Measurements from ENCODE around the gene ATP2A1. TPM values are rescaled to one million over a fixed set of nuclear protein-coding genes. Genes with fewer than 3 reads are reported as not detected.

Gene ATP2A1
- total RNA-seq, 1 experiment from 2014 or later = 2.9 TPM

- CTCF ChIA-PET = no interaction called here
- DNase-seq (ENCODE audit: low read depth, low spot score) (no peak), ATAC-seq (no peak)
- BruUV-seq (replicated peaks) = no TSS peak
- H3K36me3 ChIP-seq (ENCODE audit: control insufficient read depth, insufficient read depth, low read length) = no peaks in the 10 kb centered on the region
- H3K4me1 ChIP-seq (ENCODE audit: control insufficient read depth, insufficient read depth, low read length) = peaks cover 6% of the 10 kb centered on the region
- POLR2A ChIA-PET = no interaction called here
- no peak overlapping the region for H3K27ac ChIP-seq (ENCODE audit: low read length)
- no peaks in the 10 kb centered on the region for H3K27me3 ChIP-seq (ENCODE audit: control insufficient read depth, insufficient read depth, low read length)
- H3K9me3 ChIP-seq (ENCODE audit: control insufficient read depth, insufficient read depth, low read depth, low read length) = no peaks in the 10 kb centered on the region
- in situ Hi-C loops (cut with HindIII; ENCODE audit: low pct_unique_long_range_greater_than_20kb, low sequenced_read_pairs) = no loop called here
- no peak for TF ChIP-seq SIN3A (IDR thresholded peaks at IDR 0.05; ENCODE audit: borderline replicate concordance, insufficient read depth, low read depth, low read length)
- no peak for TF ChIP-seq TCF7L2 (IDR thresholded peaks at IDR 0.05; ENCODE audit: low read depth, low read length)
- TF ChIP-seq, protein P1, sequence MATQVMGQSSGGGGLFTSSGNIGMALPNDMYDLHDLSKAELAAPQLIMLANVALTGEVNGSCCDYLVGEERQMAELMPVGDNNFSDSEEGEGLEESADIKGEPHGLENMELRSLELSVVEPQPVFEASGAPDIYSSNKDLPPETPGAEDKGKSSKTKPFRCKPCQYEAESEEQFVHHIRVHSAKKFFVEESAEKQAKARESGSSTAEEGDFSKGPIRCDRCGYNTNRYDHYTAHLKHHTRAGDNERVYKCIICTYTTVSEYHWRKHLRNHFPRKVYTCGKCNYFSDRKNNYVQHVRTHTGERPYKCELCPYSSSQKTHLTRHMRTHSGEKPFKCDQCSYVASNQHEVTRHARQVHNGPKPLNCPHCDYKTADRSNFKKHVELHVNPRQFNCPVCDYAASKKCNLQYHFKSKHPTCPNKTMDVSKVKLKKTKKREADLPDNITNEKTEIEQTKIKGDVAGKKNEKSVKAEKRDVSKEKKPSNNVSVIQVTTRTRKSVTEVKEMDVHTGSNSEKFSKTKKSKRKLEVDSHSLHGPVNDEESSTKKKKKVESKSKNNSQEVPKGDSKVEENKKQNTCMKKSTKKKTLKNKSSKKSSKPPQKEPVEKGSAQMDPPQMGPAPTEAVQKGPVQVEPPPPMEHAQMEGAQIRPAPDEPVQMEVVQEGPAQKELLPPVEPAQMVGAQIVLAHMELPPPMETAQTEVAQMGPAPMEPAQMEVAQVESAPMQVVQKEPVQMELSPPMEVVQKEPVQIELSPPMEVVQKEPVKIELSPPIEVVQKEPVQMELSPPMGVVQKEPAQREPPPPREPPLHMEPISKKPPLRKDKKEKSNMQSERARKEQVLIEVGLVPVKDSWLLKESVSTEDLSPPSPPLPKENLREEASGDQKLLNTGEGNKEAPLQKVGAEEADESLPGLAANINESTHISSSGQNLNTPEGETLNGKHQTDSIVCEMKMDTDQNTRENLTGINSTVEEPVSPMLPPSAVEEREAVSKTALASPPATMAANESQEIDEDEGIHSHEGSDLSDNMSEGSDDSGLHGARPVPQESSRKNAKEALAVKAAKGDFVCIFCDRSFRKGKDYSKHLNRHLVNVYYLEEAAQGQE (IDR thresholded peaks at IDR 0.05; ENCODE audit: insufficient read depth in 1 of 2, low read depth in 2 of 2, low read length in 1 of 2) = no peak
- TF ChIP-seq, protein P2, sequence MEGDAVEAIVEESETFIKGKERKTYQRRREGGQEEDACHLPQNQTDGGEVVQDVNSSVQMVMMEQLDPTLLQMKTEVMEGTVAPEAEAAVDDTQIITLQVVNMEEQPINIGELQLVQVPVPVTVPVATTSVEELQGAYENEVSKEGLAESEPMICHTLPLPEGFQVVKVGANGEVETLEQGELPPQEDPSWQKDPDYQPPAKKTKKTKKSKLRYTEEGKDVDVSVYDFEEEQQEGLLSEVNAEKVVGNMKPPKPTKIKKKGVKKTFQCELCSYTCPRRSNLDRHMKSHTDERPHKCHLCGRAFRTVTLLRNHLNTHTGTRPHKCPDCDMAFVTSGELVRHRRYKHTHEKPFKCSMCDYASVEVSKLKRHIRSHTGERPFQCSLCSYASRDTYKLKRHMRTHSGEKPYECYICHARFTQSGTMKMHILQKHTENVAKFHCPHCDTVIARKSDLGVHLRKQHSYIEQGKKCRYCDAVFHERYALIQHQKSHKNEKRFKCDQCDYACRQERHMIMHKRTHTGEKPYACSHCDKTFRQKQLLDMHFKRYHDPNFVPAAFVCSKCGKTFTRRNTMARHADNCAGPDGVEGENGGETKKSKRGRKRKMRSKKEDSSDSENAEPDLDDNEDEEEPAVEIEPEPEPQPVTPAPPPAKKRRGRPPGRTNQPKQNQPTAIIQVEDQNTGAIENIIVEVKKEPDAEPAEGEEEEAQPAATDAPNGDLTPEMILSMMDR (IDR thresholded peaks at IDR 0.05) = no peak
- TF ChIP-seq POLR2AphosphoS5 (IDR thresholded peaks at IDR 0.05; ENCODE audit: low read depth, low read length) = no peak
- intact Hi-C loops (cut with micrococcal nuclease; ENCODE audit: unreplicated experiment) = no loop called here
- H3K4me3 ChIP-seq (ENCODE audit: low read depth in 2 of 2, low read length in 2 of 2) = no peak overlapping the region
Observed at GRCh38 chr16:28923231-28923587, 44.9 kb downstream of the ATP2A1 start.

DNA sequence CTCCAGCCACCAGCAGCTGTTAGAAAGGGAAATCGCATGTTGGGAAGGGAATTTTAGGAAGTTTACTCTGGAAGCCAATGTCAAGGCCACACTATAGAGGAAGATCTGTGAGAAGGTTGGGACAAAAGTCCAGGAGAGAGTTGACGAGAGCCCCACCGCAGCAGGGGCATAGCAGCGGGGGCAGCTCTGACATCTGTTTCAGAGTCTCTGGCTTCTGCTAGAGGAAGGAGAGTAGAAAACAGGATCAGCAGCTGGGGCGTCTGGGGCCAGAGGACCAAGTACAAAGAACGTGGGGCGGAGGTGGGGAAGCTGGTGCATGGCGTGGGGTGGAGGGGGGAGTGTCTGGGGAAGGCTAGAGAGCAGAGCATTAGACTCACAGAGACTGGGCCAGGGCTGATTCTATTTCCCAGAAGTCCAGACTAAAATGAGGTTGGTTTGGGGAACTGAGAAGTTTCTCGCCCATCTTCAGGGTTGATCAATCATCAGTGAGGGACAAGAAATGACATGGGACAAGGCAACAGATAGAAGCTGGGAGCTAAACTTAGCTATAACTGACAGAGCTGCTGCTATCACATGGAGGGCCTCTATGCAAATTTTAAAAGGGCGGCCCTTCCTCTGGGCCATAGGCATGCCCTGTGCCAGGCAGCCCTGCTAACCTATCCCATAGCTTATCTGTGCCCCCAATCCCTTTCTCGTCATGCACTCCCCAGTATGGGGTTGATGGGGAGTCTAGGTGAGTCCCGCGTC lies 45.5 kb downstream of the ATP2A1 start:
- H3K36me3 ChIP-seq (ENCODE audit: control insufficient read depth, insufficient read depth, low read length) = no peaks in the 10 kb centered on the region
- H3K27me3 ChIP-seq (ENCODE audit: control insufficient read depth, insufficient read depth, low read length) = no peaks in the 10 kb centered on the region
- peak overlapping the region; percentile 52 for H3K27ac ChIP-seq (ENCODE audit: low read length)
- no peak for DNase-seq (ENCODE audit: low read depth, low spot score)
- in situ Hi-C loops (cut with HindIII; ENCODE audit: low pct_unique_long_range_greater_than_20kb, low sequenced_read_pairs) (no loop called here), intact Hi-C loops (cut with micrococcal nuclease; ENCODE audit: unreplicated experiment) (no loop called here)
- TF ChIP-seq SIN3A (IDR thresholded peaks at IDR 0.05; ENCODE audit: borderline replicate concordance, insufficient read depth, low read depth, low read length) = no peak
- TF ChIP-seq, protein P1 (IDR thresholded peaks at IDR 0.05; ENCODE audit: insufficient read depth in 1 of 2, low read depth in 2 of 2, low read length in 1 of 2) = no peak
- no peak for TF ChIP-seq TCF7L2 (IDR thresholded peaks at IDR 0.05; ENCODE audit: low read depth, low read length)
- TF ChIP-seq, protein P2 (IDR thresholded peaks at IDR 0.05) = no peak
- TF ChIP-seq POLR2AphosphoS5 (IDR thresholded peaks at IDR 0.05; ENCODE audit: low read depth, low read length) = no peak
- peak overlapping the region; percentile 81 to 82 for H3K4me3 ChIP-seq (ENCODE audit: low read depth in 2 of 2, low read length in 2 of 2)
- POLR2A ChIA-PET = no interaction called here
- peaks cover 6% of the 10 kb centered on the region for H3K4me1 ChIP-seq (ENCODE audit: control insufficient read depth, insufficient read depth, low read length)
- no peaks in the 10 kb centered on the region for H3K9me3 ChIP-seq (ENCODE audit: control insufficient read depth, insufficient read depth, low read depth, low read length)
- ATAC-seq = no peak
- TSS peak; percentile 71 for BruUV-seq (replicated peaks)
- CTCF ChIA-PET = no interaction called here

Measured in Panc1 (cell line).